ENCODE data around the gene RGL1. TPM values are rescaled to one million over a fixed set of nuclear protein-coding genes. Genes with fewer than 3 reads are reported as not detected.

RGL1 gene
- total RNA-seq, 1 donor from 2014 or later, result 3.2 TPM

DNA sequence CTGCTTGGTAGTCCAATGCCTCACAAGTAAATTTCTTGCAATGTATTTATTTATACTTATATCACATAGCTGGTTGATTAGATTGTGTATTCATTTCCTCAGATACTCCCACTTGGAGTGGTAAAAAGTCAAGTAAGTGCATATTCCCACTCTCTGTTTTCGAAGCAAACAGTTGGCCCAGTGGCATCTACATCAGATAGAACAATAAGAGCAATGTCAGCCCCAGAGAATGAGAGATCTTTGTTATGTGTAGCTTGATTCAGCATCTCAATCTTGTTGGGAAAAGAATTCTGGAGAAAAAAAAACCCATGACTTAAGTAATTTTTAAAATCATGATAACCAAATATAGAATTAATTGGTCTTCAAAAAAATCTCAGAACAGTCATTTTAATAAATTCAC, 25.5 kb downstream of the RGL1 start:
- H3K4me3 ChIP-seq (ENCODE audit: low read depth, low read length), result no peak overlapping the region
- no peaks in the 10 kb centered on the region for H3K27me3 ChIP-seq (ENCODE audit: control insufficient read depth, insufficient read depth, low read length)
- H3K36me3 ChIP-seq (ENCODE audit: control insufficient read depth, insufficient read depth, low read length), result no peaks in the 10 kb centered on the region
- TF ChIP-seq CTCF (IDR thresholded peaks at IDR 0.05; ENCODE audit: insufficient read depth, low read length, poor library complexity, severe bottlenecking), result no peak
- no peak for DNase-seq (ENCODE audit: low read depth)

DNA sequence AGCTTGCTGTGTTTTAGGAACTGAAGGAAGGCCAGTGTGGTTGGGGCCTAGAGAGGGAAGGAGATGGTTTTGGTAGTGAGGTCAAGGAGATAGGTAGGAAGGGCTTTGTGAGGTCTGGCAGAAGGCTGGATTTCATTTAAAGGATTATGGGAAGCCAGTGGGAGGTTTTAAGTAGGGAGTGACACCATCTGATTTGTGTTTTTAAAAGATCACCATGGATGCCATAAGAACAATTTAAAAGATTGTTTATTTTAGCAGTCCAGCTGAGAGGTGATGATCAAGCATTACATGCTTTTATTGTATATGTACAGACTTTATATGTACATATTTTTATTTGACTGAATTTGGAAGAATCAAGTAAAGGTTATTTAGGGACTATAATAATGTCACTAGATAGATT, 26.4 kb downstream of the RGL1 start:
- no peaks in the 10 kb centered on the region for H3K27me3 ChIP-seq (ENCODE audit: control insufficient read depth, insufficient read depth, low read length)
- DNase-seq (ENCODE audit: low read depth), result no peak
- TF ChIP-seq CTCF (IDR thresholded peaks at IDR 0.05; ENCODE audit: insufficient read depth, low read length, poor library complexity, severe bottlenecking), result no peak
- H3K4me3 ChIP-seq (ENCODE audit: low read depth, low read length), result no peak overlapping the region
- no peaks in the 10 kb centered on the region for H3K36me3 ChIP-seq (ENCODE audit: control insufficient read depth, insufficient read depth, low read length)

- TF ChIP-seq CTCF (IDR thresholded peaks at IDR 0.05; ENCODE audit: insufficient read depth, low read length, poor library complexity, severe bottlenecking), result no peak
- H3K36me3 ChIP-seq (ENCODE audit: control insufficient read depth, insufficient read depth, low read length), result no peaks in the 10 kb centered on the region
- no peak for DNase-seq (ENCODE audit: low read depth)
- H3K27me3 ChIP-seq (ENCODE audit: control insufficient read depth, insufficient read depth, low read length), result no peaks in the 10 kb centered on the region
- H3K4me3 ChIP-seq (ENCODE audit: low read depth, low read length), result no peak overlapping the region
Measured at GRCh38 chr1:183832459-183832858, 27.5 kb downstream of the RGL1 start.

DNA sequence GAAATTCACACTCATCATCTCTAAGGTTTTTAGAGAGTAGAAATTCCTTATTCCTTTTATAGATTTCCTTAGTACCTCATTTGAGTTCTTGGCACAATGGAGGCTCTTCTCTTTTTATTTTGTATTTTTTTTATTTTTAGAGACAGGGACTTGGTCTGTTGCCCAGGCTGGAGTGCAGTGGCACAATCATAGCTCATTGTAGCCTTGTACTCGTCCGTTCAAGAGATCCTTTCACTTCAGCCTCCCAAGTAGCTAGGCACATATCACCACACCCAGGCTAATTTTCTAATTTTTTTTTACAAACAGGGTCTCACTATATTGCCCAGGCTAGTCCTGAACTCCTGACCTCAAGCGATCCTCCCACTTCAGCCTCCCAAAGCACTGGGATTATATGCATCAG, 29.6 kb downstream of the RGL1 start:
- Histone ChIP-seq H3K36me3 (ENCODE audit: control insufficient read depth, insufficient read depth, low read length) (no peaks in the 10 kb centered on the region), H3K27me3 (ENCODE audit: control insufficient read depth, insufficient read depth, low read length) (no peaks in the 10 kb centered on the region), H3K4me3 (ENCODE audit: low read depth, low read length) (no peak overlapping the region)
- no peak for TF ChIP-seq CTCF (IDR thresholded peaks at IDR 0.05; ENCODE audit: insufficient read depth, low read length, poor library complexity, severe bottlenecking)
- DNase-seq (ENCODE audit: low read depth), result no peak

DNA sequence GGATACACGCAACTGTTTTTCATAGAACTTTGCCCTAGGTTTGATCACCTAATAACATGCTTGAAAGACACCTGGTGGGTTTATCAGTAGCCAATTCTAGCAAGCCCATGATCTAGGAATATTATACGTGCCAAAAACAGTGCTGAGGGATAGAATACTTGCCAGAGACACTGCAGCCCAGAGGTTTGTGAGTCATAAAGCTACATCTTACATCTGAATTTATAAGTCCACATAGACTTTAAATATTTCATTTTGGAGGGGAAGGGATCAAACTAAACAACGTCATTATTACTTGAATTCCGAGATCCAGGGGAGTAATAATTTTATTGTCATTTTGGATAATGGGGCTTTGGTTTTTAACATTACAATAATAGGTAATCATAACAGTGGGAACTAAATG, 31.7 kb downstream of the RGL1 start:
- H3K36me3 ChIP-seq (ENCODE audit: control insufficient read depth, insufficient read depth, low read length), result no peaks in the 10 kb centered on the region
- H3K4me3 ChIP-seq (ENCODE audit: low read depth, low read length), result no peak overlapping the region
- no peak for DNase-seq (ENCODE audit: low read depth)
- H3K27me3 ChIP-seq (ENCODE audit: control insufficient read depth, insufficient read depth, low read length), result no peaks in the 10 kb centered on the region
- TF ChIP-seq CTCF (IDR thresholded peaks at IDR 0.05; ENCODE audit: insufficient read depth, low read length, poor library complexity, severe bottlenecking), result no peak

DNA sequence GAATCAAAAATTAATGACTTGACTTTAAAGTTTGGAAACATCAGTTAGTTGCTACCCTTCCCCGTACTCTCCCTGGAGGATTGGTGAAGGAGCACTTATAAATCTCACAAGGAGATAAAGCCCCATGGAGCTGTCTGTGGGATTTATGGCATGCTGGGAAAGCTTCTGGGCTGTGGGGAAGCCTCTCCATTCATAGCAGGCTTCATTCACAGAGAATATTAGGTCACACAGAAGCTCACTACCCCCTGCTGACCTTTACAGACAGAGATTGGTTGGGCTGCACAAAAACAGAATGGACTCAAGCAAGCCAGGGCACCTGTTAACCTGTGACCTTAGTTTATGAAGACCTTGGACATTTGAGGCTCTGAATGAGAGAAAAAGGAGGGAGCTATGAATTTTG, 32.1 kb downstream of the RGL1 start:
- TF ChIP-seq CTCF (IDR thresholded peaks at IDR 0.05; ENCODE audit: insufficient read depth, low read length, poor library complexity, severe bottlenecking), result no peak
- H3K36me3 ChIP-seq (ENCODE audit: control insufficient read depth, insufficient read depth, low read length), result no peaks in the 10 kb centered on the region
- DNase-seq (ENCODE audit: low read depth), result no peak
- no peaks in the 10 kb centered on the region for H3K27me3 ChIP-seq (ENCODE audit: control insufficient read depth, insufficient read depth, low read length)
- H3K4me3 ChIP-seq (ENCODE audit: low read depth, low read length), result no peak overlapping the region
